ENCODE measurements around the gene PIGL. TPM values are rescaled to one million over a fixed set of nuclear protein-coding genes. Genes with fewer than 3 reads are reported as not detected.

PIGL gene
- total and polyA plus RNA-seq, 10 donors = 14.5 to 81.9 (median 59.6) TPM

GRCh38 chr17:16243801-16244567, 27.0 kb downstream of the PIGL start:
- DNase-seq = no peak
- 69 to 88% (median 81%) methylated on average over 9 of the region's 9 CpGs for WGBS, 5 donors
- no peak overlapping the region for H3K27ac ChIP-seq
- H3K4me1 ChIP-seq = no peaks in the 10 kb centered on the region
- no peaks in the 10 kb centered on the region for H3K27me3 ChIP-seq (replicated peaks in 1 of 7)
- intact Hi-C loops (cut with DNase I; ENCODE audit: low total_unique reads) = no loop called here
- no peak overlapping the region for H3K4me3 ChIP-seq
- H3K36me3 ChIP-seq = peaks cover 0 to 22% (median 0%) of the 10 kb centered on the region in 6 donors
- no peaks in the 10 kb centered on the region for H3K9me3 ChIP-seq
- no peak for TF ChIP-seq POLR2A (IDR thresholded peaks at IDR 0.05)

- intact Hi-C loops (cut with DNase I; ENCODE audit: low total_unique reads) = no loop called here
- no peak for DNase-seq
- TF ChIP-seq POLR2AphosphoS5 (IDR thresholded peaks at IDR 0.05) (no peak), POLR2A (IDR thresholded peaks at IDR 0.05) (no peak), CTCF (IDR thresholded peaks at IDR 0.05 in 8 of 11, conservative IDR thresholded peaks at IDR 0.05 in 3 of 11) (no peak)
- H3K9me3 ChIP-seq = no peaks in the 10 kb centered on the region
- H3K36me3 ChIP-seq = peaks cover 0 to 15% (median 0%) of the 10 kb centered on the region in 6 donors
- H3K4me1 ChIP-seq = no peaks in the 10 kb centered on the region
- WGBS, 5 donors = 80 to 100% (median 95%) methylated on average over 7 of the region's 7 CpGs
- H3K4me3 ChIP-seq = no peak overlapping the region
- no peaks in the 10 kb centered on the region for H3K27me3 ChIP-seq (replicated peaks in 1 of 7)
- no peak overlapping the region for H3K27ac ChIP-seq
Observed at GRCh38 chr17:16247586-16247984, 30.6 kb downstream of the PIGL start.

- Histone ChIP-seq H3K4me3 (no peak overlapping the region), H3K9me3 (no peaks in the 10 kb centered on the region), H3K4me1 (peaks cover 0 to 11% (median 8%) of the 10 kb centered on the region in 6 donors), H3K27me3 (replicated peaks in 1 of 7) (no peaks in the 10 kb centered on the region), H3K27ac (no peak overlapping the region), H3K36me3 (peaks cover 0 to 11% (median 0%) of the 10 kb centered on the region in 6 donors)
- no peak for DNase-seq
- WGBS, 5 donors = 88 to 100% (median 92%) methylated on average over 1 of the region's 1 CpG
- intact Hi-C loops (cut with DNase I; ENCODE audit: low total_unique reads) = no loop called here
- TF ChIP-seq POLR2AphosphoS5 (IDR thresholded peaks at IDR 0.05) = no peak
- TF ChIP-seq POLR2A (IDR thresholded peaks at IDR 0.05) = no peak
- TF ChIP-seq CTCF (IDR thresholded peaks at IDR 0.05 in 8 of 11, conservative IDR thresholded peaks at IDR 0.05 in 3 of 11) = no peak
Observed at GRCh38 chr17:16250635-16251034, 33.6 kb downstream of the PIGL start.

GRCh38 chr17:16251043-16251442, 34.0 kb downstream of the PIGL start:
- no peaks in the 10 kb centered on the region for H3K9me3 ChIP-seq
- H3K4me3 ChIP-seq = no peak overlapping the region
- H3K4me1 ChIP-seq = peaks cover 0 to 15% (median 10%) of the 10 kb centered on the region in 6 donors
- H3K27me3 ChIP-seq (replicated peaks in 1 of 7) = no peaks in the 10 kb centered on the region
- peaks cover 0 to 11% (median 0%) of the 10 kb centered on the region in 6 donors for H3K36me3 ChIP-seq
- TF ChIP-seq CTCF (IDR thresholded peaks at IDR 0.05 in 8 of 11, conservative IDR thresholded peaks at IDR 0.05 in 3 of 11) (no peak), POLR2AphosphoS5 (IDR thresholded peaks at IDR 0.05) (no peak), POLR2A (IDR thresholded peaks at IDR 0.05) (no peak)
- H3K27ac ChIP-seq = no peak overlapping the region
- no peak for DNase-seq
- WGBS, 5 donors = 94 to 98% (median 95%) methylated on average over 6 of the region's 6 CpGs
- intact Hi-C loops (cut with DNase I; ENCODE audit: low total_unique reads) = no loop called here

All from spleen (tissue), 11 donors.